HG03439 (cell line): ENCODE measurements around the gene FOXP3.

Experiments used
- ATAC-seq: cut with Tn5 transposase; IDR thresholded peaks from one replicate; pipeline ENCODE4 v1.9.1; 2021; ENCODE audit warnings: mild to moderate bottlenecking, moderate library complexity; ENCODE audit not compliant: unreplicated experiment

Gene FOXP3

DNA sequence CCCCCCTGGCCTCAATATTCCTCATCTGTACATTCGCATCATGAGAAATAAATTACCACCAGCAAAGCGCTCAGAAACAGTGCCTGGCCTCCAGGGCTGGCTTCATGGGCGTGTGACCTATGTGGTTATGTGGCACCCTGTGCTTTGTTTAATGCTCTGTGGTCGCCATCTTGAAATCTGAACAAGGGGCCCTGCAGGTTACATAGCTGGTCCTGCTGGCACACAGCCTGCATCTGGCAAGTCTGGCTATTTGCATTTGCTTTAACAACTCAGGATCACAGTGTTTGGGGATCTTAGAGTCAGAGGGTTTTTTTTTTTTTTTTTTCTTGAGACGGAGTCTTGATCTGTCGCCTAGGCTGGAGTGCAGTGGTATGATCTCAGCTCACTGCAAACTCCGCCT lies 9.9 kb downstream of the FOXP3 start:
- no peak for ATAC-seq

DNA sequence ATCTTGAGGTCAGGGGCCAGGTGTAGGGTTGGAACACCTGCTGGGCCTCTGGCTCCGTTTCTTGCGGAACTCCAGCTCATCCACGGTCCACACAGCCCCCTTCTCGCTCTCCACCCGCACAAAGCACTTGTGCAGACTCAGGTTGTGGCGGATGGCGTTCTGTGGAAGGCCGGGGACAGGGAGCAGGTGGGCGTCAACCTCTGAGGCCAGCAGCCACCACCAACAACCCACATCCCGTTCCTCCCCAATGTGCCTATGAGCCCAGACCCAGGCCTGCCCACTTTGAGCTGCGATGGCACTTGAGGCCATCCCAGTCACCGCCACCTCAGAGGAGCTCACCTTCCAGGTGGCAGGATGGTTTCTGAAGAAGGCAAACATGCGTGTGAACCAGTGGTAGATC lies 13.2 kb downstream of the FOXP3 start:
- no peak for ATAC-seq

DNA sequence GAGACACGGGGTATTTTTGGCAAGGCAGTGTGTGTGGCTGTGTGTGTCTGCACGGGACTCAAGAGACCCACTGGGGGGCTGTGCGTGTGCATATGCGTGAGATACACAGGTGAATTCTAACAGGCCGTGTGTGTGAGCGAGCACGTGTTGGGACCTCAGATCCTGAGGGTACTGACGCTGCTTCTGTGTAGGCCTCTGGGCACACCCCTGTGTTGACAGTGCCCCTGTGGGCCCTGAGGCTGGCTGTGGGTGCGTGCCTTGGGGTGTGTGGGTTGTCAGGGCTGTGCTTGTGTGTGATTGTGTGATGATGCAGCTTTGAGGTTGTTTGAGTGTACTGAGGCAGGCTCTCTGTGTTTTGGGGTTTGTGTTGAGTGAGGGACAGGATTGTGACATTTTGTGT lies 13.9 kb downstream of the FOXP3 start:
- ATAC-seq: no peak

DNA sequence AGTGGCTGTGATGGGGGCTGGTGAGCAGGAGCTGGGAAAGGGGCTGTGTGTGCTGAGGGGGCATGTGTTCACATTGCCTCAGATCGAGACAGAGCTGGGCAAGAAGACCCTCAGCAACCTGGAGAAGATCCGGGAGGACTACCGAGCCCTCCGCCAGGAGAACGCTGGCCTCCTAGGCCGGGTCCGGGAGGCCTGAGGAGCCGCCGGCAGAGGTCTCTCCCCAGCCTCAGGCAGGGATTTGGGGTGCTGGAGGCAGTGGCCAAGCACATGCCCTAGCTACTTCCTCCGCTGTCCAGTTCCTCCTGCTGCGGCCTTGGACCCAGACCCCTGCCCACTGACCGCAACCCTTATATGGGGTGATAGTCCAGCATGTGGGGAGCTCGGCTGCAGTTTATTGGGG lies 14.4 kb downstream of the FOXP3 start:
- ATAC-seq: no peak

DNA sequence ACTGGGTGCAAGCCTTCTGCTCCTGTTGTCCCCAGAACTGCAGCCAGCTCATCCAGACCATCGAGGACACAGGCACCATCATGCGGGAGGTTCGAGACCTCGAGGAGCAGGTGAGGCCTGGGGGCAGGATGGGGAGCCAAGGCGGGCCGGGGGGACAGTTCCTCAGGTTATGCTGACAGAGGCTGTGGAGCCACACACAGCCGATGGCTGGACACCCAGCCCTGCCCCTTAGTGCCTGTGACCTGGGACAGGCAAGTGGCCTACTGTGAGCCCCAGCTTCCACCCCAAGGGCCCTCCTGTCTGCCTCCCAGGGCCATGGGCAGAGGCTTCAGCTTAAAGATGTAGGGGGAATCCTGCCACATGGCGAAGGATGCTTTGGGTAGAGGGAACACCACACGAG lies 14.9 kb downstream of the FOXP3 start:
- no peak for ATAC-seq

DNA sequence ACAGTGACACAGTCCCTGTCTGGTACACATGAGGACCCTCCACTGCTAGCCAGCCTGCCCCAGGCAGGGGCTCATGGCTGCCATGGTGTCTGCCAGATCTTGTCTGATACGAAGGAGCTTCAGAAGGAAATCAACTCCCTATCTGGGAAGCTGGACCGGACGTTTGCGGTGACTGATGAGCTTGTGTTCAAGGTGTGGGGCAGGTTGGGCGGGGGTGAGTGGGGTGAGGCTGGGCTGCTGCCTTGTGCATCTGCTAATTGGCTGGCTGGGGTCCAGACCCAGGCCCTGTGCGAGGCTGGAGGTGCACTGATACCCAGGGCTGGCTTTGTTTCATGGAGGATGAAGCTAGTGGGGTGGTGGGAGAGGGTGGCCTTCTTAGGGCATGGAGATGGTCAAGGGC lies 15.4 kb downstream of the FOXP3 start:
- no peak for ATAC-seq

DNA sequence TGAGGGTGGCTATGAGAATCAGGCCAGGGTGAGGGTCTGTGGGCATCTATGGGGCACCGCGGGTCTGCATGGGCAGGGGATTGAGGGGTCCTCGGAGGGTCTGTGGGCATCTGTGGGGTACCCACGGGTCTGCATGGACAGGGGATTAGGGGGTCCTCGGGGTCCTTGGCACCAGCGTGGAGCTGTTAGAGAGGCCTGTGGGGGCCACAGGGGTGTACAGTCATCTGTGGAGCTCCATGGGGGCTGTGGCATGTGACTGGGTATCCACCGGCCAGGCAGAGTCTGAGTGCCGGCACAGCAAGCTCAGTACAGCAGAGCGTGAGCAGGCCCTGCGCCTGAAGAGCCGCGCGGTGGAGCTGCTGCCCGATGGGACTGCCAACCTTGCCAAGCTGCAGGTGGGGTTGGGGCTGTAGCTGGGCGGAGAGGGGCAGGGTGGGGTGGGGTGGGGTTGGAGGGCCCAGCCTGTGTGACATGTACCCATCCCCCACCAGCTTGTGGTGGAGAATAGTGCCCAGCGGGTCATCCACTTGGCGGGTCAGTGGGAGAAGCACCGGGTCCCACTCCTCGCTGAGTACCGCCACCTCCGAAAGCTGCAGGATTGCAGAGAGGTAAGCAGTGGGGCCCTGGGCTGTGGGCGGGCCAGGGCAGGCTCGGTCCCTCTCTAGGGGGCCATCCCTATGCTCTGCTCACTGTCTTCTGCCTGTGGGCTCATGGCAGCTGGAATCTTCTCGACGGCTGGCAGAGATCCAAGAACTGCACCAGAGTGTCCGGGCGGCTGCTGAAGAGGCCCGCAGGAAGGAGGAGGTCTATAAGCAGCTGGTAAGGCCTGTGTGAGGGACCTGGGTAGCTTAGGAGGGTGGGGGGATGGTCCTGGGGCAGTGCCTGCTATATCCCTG lies 16.3 kb downstream of the FOXP3 start:
- ATAC-seq: no peak

DNA sequence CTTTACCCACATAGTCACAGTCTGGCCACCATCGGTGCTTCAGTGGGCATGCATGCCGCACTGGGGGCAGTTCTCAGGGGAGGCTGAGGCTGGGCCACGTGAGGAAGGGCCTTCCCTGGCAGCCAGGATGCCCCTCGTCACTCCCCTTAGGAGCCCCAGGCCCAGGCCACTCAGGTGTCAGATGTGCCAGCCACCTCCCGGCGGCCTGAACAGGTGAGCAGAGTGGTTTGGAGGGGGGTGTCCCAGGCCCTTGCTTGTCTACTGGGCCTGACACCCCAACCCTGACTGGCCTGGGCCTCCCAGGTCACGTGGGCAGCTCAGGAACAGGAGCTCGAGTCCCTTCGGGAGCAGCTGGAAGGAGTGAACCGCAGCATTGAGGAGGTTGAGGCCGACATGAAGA lies 17.2 kb downstream of the FOXP3 start:
- no peak for ATAC-seq

DNA sequence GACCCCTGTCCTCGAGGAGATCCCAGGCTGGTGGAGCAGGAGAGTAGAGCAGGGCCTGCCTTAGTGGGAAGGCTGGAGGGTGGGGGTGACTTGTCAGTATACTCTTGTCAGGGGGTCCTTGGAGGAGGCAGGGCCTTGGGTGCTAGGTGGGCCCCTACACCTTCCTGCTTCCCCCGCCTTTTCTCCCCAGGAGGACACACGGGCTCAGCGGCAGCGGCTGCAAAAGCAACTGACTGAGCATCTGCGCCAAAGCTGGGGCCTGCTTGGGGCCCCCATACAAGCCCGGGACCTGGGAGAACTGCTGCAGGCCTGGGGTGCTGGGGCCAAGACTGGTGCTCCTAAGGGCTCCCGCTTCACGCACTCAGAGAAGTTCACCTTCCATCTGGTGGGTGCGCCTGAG lies 18.0 kb downstream of the FOXP3 start:
- ATAC-seq: no peak

DNA sequence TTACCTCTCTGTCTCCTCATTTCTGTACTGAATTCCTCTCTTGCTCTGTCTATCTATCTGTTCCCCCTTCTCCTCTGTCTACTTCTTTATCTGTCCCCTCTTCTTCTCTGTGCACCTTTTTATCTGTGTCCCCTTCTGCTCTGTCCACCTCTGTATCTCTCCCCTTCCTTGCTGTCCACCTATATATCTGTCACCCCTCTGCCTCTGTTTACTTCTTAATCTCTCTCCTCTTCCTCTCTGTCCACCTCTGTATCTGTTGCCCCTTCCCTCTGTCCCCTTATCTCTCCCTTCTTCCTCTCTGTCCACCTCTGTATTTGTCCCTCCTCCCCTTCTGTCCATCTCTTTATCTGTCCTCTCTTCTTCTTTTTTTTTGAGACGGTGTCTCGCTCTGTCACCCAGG lies 20.3 kb downstream of the FOXP3 start:
- ATAC-seq: no peak

DNA sequence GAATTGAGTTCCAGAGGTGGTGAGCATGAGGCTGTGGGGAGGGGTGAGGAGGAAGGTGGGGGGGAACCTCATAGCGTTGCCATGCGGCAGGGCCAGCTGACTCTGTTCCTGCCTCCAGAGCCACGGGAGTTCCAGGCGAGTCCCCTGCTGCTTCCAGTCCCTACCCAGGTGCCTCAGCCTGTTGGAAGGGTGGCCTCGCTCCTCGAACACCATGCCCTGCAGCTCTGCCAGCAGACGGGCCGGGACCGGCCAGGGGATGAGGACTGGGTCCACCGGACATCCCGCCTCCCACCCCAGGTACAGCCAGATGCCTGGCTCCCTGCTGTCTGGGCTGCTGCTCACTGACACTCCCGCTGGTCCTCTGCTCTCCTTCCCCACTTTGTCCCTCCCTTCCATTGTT lies 21.3 kb downstream of the FOXP3 start:
- no peak for ATAC-seq

DNA sequence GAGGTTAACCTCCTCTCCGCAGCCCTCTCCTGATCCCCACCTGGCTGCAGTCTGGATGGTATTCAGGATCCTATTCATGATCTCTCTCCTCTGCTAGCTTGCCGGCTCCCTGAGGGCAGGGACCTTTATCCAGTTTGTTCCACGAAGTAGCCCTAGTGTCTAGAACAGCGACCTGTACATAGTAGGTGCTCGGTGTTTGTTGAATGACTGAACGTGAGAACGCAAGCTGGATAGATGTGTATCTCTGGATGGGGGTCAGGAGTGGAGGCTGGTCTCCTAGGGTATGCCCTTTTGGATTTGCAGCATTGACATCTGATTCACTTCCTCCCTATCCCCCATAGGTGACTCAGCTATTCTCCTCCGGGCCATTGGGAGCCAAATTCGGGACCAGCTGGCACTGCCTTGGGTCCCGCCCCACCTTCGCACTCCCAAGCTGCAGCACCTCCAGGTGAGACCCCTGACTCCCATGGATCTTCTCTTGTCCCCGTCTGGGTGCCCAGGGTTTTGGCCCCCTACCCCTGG lies 21.9 kb downstream of the FOXP3 start:
- ATAC-seq: no peak

DNA sequence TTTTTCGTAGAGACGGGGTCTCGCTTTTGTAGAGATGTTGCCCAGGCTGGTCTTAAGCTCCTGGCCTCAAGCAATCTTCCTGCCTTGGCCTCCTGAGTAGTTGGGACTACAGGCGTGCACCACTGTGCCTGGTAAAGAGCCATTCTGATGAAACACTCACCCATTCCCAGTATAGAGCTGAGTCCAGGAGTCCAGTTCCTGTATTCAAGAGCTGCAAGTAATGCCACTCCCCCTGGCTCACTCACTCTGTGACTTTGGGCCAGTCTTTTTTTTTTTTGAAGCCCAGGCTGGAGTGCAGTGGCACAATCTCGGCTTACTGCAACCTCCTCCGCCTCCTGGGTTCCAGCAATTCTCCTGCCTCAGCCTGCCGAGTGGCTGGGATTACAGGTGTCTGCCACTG lies 25.8 kb downstream of the FOXP3 start:
- no peak for ATAC-seq

DNA sequence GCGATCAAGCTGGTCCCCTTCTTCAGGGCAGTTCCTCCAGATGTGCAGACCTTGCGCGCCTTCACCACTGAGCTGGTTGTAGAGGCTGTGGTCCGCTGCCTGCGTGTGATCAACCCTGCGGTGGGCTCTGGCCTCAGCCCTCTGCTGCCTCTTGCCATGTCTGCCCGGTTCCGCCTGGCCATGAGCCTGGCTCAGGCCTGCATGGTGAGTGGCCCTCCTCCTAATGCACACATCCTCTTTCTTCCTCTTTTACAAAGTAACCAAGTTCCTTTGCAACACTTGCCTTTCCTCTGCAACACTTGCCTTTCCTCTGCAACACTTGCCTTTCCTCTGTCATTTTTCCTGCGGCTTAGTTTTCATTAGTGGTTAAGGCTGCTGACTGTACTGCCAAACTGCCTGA lies 27.4 kb downstream of the FOXP3 start:
- no peak for ATAC-seq

DNA sequence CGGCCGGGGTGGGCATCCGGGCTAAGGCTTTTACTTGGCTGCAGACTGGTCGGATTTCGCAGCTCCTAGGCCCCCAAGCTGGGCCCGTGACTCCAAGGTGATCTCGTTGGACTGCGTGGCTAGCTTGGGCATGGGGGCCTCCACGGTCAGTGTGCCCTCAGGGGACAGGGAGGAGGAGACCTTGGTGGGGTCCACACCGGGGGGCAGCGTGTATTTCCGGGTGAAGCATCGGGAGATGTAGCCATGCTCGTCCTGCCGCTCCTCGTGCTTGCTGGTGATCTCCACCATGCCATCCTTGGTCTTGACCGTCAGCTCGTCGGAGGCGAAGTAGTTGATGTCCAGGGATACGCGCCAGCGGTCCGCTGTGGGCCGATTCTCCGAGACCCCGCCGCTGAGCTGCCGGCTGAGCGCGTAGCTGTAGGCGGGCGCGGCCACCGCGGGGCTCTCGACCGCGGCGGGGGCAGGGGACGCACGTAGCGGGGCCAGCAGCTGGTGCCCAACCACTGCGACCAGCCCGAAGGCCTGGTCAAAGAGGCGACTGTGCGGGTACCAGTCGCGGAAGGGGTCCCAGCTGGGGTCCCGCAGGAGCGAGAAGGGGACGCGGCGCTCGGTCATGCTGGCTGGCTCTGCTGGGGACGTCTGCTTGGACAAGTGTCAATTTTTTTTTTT lies 30.5 kb downstream of the FOXP3 start:
- no peak for ATAC-seq

DNA sequence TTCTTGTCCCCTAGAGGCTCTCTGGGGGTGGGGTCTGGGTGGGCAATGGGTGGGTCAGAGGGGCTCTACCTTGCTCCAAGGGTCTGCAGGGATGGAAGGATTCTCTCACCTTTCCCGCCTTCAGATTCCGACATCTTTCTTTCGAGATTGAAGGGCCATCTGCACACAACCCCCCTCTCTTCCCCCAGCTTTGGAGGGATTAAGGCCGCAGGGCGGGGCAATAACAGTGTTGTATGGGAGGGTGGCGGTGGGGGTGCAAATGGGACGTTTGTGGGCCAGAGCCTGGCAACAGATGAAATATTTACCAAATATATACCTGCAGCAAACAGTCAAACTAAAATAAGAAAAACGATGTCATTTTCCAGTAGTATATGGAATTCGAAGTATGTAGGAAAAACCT lies 31.3 kb downstream of the FOXP3 start, which contains the start of gene CACNA1F:
CACNA1F (minus strand) TSS at position 165 of the 400 bp plus-strand sequence; CDS start at position 134, 31 bp downstream.
- no peak for ATAC-seq

DNA sequence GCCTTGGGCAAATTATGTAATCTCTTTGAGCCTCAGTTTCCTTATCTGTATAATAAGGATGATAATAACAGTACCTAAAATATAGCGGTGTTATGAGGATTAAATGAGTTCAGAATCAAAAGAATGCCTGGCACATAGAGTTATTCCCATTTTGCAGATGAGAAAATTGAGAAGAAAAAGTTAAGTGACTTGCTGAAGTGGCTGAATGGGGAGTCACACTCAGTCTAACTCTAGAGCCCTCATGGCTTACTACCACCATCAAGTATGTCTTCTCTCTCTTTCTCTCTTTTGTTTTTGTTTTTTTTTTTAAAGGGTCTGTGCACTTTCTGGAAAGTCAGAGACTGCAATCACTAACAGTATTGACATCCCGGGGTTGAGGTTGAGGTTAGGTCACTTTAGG lies 32.0 kb downstream of the FOXP3 start:
- no peak for ATAC-seq

DNA sequence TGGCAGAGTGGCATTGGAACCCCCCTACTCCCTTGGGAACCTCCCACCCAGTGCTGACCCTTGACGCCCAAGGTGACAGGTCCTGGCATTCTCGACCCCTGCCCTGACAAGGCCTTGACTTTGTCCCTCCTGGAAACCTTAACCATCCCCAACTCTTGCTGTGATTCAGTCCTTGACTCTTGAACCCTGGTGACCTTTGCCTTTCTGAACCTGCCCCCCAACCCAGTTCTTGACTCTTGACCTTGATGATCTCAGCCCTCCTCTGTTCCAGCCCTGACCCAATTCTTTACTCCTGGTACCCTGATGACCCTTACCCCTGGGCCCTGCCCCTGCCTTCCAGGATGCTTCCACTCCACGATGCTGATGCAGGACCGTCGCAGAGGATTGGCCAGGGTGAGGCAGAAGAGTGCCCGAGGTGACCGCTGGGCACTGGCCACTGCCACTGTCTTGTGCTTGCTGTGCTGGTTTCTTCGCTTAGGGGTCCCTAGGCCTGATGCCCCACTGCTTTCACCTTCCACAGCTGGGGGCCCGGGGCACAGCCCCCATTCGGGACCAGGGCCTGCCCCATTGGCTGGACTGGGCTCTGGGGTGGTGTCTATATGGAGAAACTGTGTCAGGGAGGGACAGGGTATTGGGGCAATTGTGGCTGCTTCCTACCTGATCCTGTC lies 33.0 kb downstream of the FOXP3 start:
- ATAC-seq: no peak

DNA sequence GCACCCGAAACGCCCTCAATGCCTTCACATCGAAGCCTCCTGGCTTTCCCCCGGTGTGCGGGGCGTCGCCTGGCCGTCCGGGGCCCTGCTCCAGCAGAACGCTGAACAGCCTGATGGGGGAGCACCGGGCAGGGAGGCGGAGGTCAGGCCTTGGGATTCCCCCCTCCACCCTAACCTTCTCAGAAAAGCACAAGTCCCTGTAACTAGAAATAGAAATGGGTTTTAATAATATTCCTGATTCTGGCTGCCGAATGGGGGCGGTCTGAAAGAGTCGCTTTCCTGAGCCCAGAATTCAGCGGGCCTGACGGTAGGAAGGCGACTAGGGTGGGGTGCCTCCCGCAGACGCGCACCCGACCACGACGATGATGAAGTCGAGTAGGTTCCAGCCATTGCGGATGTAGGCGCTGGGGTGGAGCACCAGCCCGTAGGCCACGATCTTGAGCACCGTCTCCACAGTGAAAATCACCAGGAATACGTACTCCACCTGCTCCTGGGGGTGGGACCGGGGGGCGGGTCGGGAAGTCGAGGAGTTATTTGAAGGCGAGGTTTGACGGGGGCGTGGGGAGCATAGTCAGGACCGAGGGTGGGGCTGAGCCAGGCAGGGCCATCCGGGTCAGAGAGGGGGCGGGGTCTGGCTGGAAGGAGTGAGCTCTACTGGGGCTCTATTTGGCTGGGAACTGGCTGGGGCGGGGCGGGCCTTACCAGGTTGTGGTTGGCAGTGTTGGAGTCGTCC lies 33.8 kb downstream of the FOXP3 start:
- peak; percentile 59 for ATAC-seq

DNA sequence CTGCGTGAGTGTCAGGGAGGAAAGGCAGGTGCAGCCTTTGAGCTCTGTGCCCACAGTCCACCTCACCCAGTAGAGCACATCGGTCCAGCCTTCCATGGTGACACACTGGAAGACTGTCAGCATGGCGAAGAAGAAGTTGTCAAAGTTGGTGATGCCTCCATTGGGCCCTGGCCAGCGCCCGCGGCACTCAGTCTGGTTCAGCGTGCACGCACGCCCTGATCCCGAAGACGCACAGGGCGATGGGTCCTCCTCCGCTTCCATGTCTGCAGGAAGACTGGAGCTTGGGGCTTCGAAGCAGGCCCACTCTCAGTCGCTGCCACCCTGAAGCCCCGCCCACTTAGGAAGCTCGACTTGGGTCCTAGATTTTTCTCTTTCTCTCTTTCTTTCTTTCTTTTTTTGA lies 36.3 kb downstream of the FOXP3 start:
- no peak for ATAC-seq

DNA sequence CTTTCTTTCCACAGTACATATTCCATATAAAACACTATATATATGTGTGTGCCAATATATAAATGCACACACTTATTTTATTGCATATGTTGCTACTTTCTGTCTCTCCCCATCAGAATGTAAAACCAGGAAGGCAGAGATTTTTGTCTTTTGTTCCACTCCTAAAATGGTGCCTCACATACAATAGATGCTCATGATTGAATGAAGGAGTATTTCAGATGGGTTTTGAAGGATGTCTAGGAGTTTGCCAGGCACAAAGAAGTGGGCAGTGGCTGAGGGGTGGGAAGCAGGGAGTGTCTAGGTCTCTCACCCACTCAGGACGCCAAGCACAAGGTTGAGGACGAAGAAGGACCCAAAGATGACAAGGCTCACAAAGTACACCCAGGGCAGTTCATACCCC lies 36.8 kb downstream of the FOXP3 start:
- ATAC-seq: no peak
